ENCODE results near the gene ADPGK. TPM values are rescaled to one million over a fixed set of nuclear protein-coding genes. Genes with fewer than 3 reads are reported as not detected.

ADPGK gene
- total RNA-seq, 2 experiments from 2014 or later: 41.4 to 43.6 TPM

DNA sequence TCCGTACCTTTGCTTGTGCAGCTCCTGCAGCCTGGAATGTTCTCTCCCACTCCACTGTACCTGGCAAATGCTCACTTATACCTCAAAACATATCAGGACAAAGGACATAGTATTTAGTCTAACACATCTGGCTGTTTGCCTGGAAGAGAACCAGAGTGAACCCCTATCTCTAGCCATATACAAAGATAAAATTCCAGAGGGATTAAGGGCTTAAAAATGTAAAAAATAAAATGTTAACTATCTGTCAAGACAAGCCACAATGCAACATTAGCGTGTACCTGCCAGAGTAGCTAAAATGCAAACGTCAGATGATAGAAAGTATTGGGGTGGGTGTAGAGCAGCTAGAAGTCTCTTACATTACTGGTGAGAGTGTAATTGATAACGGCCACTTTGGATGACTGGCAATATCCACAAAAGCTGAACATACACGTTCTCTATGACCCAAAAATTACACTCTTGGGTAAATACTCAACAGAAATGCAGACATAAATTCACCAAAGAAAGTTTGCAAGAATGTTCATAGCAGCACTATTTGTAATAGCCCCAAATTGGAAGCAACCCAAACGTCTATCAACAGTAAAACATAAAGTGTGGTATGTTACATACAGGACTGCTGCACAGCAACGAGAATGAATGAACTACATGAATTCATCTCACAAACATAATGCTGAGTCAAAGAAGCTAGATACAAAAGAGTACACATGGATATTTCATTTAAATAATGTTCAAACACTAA lies 18.2 kb upstream of the ADPGK start:
- H3K9me3 Mint-ChIP-seq: no peaks in the 10 kb centered on the region
- no peak for DNase-seq
- CTCF ChIA-PET: no interaction called here
- H3K4me3 Mint-ChIP-seq: no peak overlapping the region
- no peaks in the 10 kb centered on the region for H3K4me1 Mint-ChIP-seq (ENCODE audit: low read depth)
- H3K27ac Mint-ChIP-seq: no peak overlapping the region
- H3K36me3 Mint-ChIP-seq (ENCODE audit: low read depth): no peaks in the 10 kb centered on the region
- intact Hi-C loops (cut with micrococcal nuclease): no loop called here
- peaks cover 18% of the 10 kb centered on the region for H3K27me3 Mint-ChIP-seq (ENCODE audit: low read depth)

DNA sequence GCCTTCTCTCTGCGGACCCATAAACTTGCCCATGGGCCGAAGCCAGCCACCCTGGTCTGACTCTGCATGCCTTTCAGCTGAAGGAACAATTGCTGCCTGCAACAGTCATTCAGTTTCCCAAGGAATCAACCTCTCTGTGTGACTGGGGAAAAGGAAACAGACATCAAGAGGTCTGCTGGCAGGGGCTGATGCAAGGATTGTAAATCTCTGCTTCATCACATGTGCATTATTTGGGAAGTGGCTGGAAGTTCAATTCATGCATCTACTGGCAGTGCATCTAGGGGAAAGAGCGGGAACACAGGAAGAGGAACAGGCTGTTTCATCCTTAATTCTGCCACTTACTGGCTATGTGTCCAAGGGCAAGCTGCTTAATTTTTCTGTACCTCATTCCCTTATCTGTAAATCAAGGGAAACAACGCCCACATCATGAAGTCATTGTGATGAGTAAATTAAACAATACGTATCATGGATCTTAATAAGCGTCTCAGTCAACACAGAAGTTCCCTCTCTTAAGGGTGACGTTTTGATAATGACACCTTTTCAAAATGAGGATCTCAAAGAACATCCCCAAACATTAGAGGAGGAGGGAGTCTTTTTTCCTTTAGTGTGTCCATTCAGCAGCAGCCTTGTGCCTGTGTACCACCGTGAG lies 17.4 kb upstream of the ADPGK start:
- CTCF ChIA-PET: interaction anchor here (0.7 kb wide), 2 partner anchors 9 to 66 kb away, joined by 3 read pairs; no protein-coding TSS in a partner anchor
- no peak for DNase-seq
- no peaks in the 10 kb centered on the region for H3K9me3 Mint-ChIP-seq
- H3K27ac Mint-ChIP-seq: no peak overlapping the region
- H3K36me3 Mint-ChIP-seq (ENCODE audit: low read depth): no peaks in the 10 kb centered on the region
- peaks cover 22% of the 10 kb centered on the region for H3K27me3 Mint-ChIP-seq (ENCODE audit: low read depth)
- H3K4me1 Mint-ChIP-seq (ENCODE audit: low read depth): peaks cover 3% of the 10 kb centered on the region
- intact Hi-C loops (cut with micrococcal nuclease): no loop called here
- no peak overlapping the region for H3K4me3 Mint-ChIP-seq

DNA sequence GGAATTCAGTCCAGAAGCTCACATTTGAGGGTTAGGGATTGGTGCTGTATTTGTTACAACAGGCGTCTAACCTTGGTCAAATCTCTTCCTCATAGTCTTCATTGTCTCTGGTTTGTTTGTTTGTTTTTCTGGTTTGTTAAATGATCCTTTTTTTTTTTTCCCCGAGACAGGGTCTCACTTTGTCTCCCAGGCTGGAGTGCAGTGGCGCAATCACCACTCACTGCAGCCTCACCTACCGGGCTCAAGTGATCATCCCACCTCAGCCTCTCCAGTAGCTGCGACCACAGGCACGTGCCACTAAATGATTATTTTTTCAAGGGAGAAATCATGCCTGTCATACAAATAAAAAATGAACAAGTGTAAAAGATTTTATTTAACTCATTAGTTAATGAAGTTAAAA lies 14.3 kb upstream of the ADPGK start:
- Mint-ChIP-seq H3K4me1 (ENCODE audit: low read depth) (peaks cover 3% of the 10 kb centered on the region), H3K27me3 (ENCODE audit: low read depth) (peaks cover 20% of the 10 kb centered on the region), H3K36me3 (ENCODE audit: low read depth) (no peaks in the 10 kb centered on the region), H3K4me3 (peak overlapping the region; percentile 27), H3K9me3 (no peaks in the 10 kb centered on the region), H3K27ac (no peak overlapping the region)
- DNase-seq: no peak
- CTCF ChIA-PET: interaction anchor here (1.1 kb wide), 1 partner anchor 75 kb away, joined by 4 read pairs; no protein-coding TSS in a partner anchor
- intact Hi-C loops (cut with micrococcal nuclease): loop anchor here (1.0 to 5.0 kb wide), 4 partner anchors 76 to 469 kb away; no protein-coding TSS in a partner anchor

- H3K4me1 Mint-ChIP-seq (ENCODE audit: low read depth): peaks cover 3% of the 10 kb centered on the region
- H3K36me3 Mint-ChIP-seq (ENCODE audit: low read depth): no peaks in the 10 kb centered on the region
- CTCF ChIA-PET: interaction anchor here (1.1 kb wide), 1 partner anchor 75 kb away, joined by 4 read pairs; no protein-coding TSS in a partner anchor
- no peak overlapping the region for H3K27ac Mint-ChIP-seq
- no peaks in the 10 kb centered on the region for H3K9me3 Mint-ChIP-seq
- peak overlapping the region; percentile 68 for H3K4me3 Mint-ChIP-seq
- H3K27me3 Mint-ChIP-seq (ENCODE audit: low read depth): peaks cover 20% of the 10 kb centered on the region
- DNase-seq: no peak
- intact Hi-C loops (cut with micrococcal nuclease): loop anchor here (1.0 to 5.0 kb wide), 4 partner anchors 75 to 470 kb away; no protein-coding TSS in a partner anchor
Measured at GRCh38 chr15:72797338-72797689, 13.8 kb upstream of the ADPGK start.

DNA sequence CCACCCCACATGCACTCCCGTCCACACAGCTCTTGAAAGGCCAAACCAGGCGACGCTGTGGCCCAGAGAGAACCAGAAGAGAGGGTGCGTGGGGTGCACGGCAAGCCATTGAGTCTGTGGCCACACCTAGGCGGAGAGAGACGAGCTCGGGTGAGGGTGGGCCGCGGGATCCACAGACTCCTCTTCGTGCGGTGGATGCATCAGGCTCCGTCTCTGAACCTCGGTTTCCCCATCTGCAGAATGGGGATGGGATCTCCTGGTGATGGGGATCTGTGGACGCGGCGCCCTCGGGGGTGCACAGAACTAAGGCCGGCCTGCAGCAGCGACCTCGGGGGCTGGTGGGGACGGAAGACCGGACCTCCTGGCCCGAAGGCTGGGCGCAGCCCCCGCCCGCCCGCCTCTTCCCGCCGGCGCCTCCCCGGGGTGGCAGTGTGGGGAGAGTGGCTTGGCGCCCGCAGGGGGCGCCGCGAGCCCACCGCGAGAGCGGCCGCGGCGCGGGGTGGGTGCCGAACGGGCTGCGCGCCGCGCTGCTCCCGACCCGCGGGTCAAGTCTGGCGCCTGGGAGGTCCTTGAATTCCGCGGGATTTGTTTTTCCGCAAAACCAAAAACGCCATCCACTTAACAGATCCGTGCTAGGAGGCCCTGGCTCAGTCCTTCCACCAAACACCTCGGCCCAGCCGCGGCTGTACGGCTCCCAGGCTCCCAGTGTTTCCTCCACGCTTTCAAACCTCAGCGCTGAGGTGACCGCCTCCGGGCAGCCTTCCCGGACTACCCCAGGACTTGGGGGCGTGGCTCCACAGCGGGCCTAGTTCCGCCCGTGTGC lies 13.2 kb upstream of the ADPGK start:
- peaks cover 3% of the 10 kb centered on the region for H3K4me1 Mint-ChIP-seq (ENCODE audit: low read depth)
- DNase-seq: peak; percentile 26
- no peaks in the 10 kb centered on the region for H3K9me3 Mint-ChIP-seq
- no peak overlapping the region for H3K27ac Mint-ChIP-seq
- intact Hi-C loops (cut with micrococcal nuclease): loop anchor here (1.0 to 5.0 kb wide), 4 partner anchors 74 to 471 kb away; no protein-coding TSS in a partner anchor
- CTCF ChIA-PET: interaction anchor here (1.1 kb wide), 1 partner anchor 74 kb away, joined by 4 read pairs; no protein-coding TSS in a partner anchor
- peaks cover 20% of the 10 kb centered on the region for H3K27me3 Mint-ChIP-seq (ENCODE audit: low read depth)
- H3K4me3 Mint-ChIP-seq: peak overlapping the region; percentile 70
- no peaks in the 10 kb centered on the region for H3K36me3 Mint-ChIP-seq (ENCODE audit: low read depth)

- Mint-ChIP-seq H3K36me3 (ENCODE audit: low read depth) (no peaks in the 10 kb centered on the region), H3K4me1 (ENCODE audit: low read depth) (peaks cover 3% of the 10 kb centered on the region), H3K27ac (no peak overlapping the region), H3K27me3 (ENCODE audit: low read depth) (peaks cover 20% of the 10 kb centered on the region), H3K4me3 (peak overlapping the region; percentile 70), H3K9me3 (no peaks in the 10 kb centered on the region)
- no peak for DNase-seq
- intact Hi-C loops (cut with micrococcal nuclease): loop anchor here (2.0 to 5.0 kb wide), 2 partner anchors 449 to 471 kb away; no protein-coding TSS in a partner anchor
- CTCF ChIA-PET: interaction anchor here (1.1 kb wide), 1 partner anchor 157 kb away, joined by 3 read pairs; no protein-coding TSS in a partner anchor
Measured at GRCh38 chr15:72796210-72796514, 12.6 kb upstream of the ADPGK start.

GRCh38 chr15:72793766-72794660 lies 10.5 kb upstream of the ADPGK start:
- H3K4me3 Mint-ChIP-seq: no peak overlapping the region
- no peaks in the 10 kb centered on the region for H3K9me3 Mint-ChIP-seq
- no peak for DNase-seq
- H3K4me1 Mint-ChIP-seq (ENCODE audit: low read depth): peaks cover 3% of the 10 kb centered on the region
- no peaks in the 10 kb centered on the region for H3K36me3 Mint-ChIP-seq (ENCODE audit: low read depth)
- H3K27me3 Mint-ChIP-seq (ENCODE audit: low read depth): peaks cover 7% of the 10 kb centered on the region
- no peak overlapping the region for H3K27ac Mint-ChIP-seq
- intact Hi-C loops (cut with micrococcal nuclease): no loop called here
- CTCF ChIA-PET: interaction anchor here (0.6 to 1.1 kb wide), 5 partner anchors 12 to 333 kb away, joined by 3 to 4 read pairs (median 3); no protein-coding TSS in a partner anchor

GRCh38 chr15:72792431-72792830 lies 8.9 kb upstream of the ADPGK start:
- Mint-ChIP-seq H3K36me3 (ENCODE audit: low read depth) (no peaks in the 10 kb centered on the region), H3K4me3 (no peak overlapping the region), H3K9me3 (no peaks in the 10 kb centered on the region), H3K27ac (no peak overlapping the region), H3K27me3 (ENCODE audit: low read depth) (peaks cover 5% of the 10 kb centered on the region), H3K4me1 (ENCODE audit: low read depth) (peaks cover 3% of the 10 kb centered on the region)
- no peak for DNase-seq
- CTCF ChIA-PET: interaction anchor here (0.7 kb wide), 1 partner anchor 16 kb away, joined by 3 read pairs; no protein-coding TSS in a partner anchor
- intact Hi-C loops (cut with micrococcal nuclease): no loop called here

DNA sequence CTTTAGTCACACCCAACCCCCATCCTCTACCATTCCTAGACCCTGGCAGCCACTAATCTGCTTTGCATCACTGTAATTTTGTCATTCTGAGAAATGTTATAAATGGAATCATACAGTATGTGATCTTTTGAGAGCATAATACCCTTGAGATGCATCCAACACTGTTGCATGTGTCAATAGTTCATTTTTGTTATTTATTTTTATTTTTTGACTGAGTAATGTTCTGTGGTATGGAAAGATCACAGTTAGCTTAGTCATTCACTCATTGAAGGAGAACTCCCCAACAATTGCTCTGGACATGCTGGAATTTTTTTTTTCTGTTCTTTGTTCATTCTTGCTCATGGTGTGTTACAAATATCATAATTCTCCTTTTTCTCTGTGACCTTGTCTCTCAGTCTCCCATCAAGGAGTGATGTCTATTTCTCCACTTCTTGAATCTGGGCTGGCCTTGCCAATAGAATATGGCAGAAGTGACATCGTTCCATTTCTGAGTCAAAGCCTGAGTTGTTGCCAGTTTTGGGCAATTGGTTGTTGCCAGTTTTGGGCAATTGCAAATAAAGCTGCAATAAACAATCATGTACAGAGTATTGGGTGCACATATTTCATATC lies 6.8 kb upstream of the ADPGK start:
- no peak overlapping the region for H3K27ac Mint-ChIP-seq
- CTCF ChIA-PET: no interaction called here
- H3K27me3 Mint-ChIP-seq (ENCODE audit: low read depth): no peaks in the 10 kb centered on the region
- no peaks in the 10 kb centered on the region for H3K9me3 Mint-ChIP-seq
- H3K4me3 Mint-ChIP-seq: no peak overlapping the region
- intact Hi-C loops (cut with micrococcal nuclease): no loop called here
- no peak for DNase-seq
- peaks cover under 1% of the 10 kb centered on the region for H3K4me1 Mint-ChIP-seq (ENCODE audit: low read depth)
- H3K36me3 Mint-ChIP-seq (ENCODE audit: low read depth): no peaks in the 10 kb centered on the region

GRCh38 chr15:72787526-72787925 lies 4.0 kb upstream of the ADPGK start:
- Mint-ChIP-seq H3K27ac (no peak overlapping the region), H3K4me3 (no peak overlapping the region), H3K9me3 (no peaks in the 10 kb centered on the region), H3K36me3 (ENCODE audit: low read depth) (peaks cover 3% of the 10 kb centered on the region), H3K27me3 (ENCODE audit: low read depth) (no peaks in the 10 kb centered on the region), H3K4me1 (ENCODE audit: low read depth) (peaks cover 11% of the 10 kb centered on the region)
- CTCF ChIA-PET: interaction anchor here (1.4 kb wide), 1 partner anchor 454 kb away, joined by 4 read pairs; no protein-coding TSS in a partner anchor
- no peak for DNase-seq
- intact Hi-C loops (cut with micrococcal nuclease): no loop called here
